Activated T-helper 1 cell treated with anti-CD3 and anti-CD28 coated beads, Interleukin-2, amount 50 U/mL, for 16 hours (primary cell): ENCODE results near the gene ATRNL1.
"Not testable (repeated sequence)": the region's sequence is repeated elsewhere in the genome, so short reads cannot be mapped to it uniquely, and the experiment has no call there.

Experiments used
- DNase-seq, 2 donors: peaks; one replicate each; pipeline ENCODE4 v3.0.0-alpha.2; 2020; ENCODE audit warnings: low read depth in 1 of 2, low spot score in 1 of 2

The ATRNL1 gene

GRCh38 chr10:115417585-115418265, 324.6 kb downstream of the ATRNL1 start:
- no peak for DNase-seq

- no peak for DNase-seq
Observed at GRCh38 chr10:115422624-115423023, 329.5 kb downstream of the ATRNL1 start.

DNA sequence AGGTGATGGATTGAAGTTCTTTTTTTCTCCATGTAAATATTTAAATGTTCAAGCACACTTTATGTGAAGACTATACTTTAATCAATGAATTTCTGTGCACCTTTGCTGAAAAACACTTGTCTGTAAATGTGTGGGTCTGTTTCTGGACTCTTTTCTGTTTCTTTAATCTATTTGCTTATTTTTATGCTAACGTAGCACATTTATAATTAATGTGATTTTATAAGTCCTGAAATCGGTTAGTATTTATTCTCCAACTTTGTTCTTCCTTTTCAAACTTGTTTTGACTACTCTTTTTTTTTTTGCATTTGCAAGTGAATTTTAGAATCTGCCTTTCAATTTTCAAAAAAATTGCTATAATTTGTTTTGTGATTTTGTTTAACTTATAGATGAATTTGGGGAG, 334.4 kb downstream of the ATRNL1 start:
- DNase-seq, result no peak

DNA sequence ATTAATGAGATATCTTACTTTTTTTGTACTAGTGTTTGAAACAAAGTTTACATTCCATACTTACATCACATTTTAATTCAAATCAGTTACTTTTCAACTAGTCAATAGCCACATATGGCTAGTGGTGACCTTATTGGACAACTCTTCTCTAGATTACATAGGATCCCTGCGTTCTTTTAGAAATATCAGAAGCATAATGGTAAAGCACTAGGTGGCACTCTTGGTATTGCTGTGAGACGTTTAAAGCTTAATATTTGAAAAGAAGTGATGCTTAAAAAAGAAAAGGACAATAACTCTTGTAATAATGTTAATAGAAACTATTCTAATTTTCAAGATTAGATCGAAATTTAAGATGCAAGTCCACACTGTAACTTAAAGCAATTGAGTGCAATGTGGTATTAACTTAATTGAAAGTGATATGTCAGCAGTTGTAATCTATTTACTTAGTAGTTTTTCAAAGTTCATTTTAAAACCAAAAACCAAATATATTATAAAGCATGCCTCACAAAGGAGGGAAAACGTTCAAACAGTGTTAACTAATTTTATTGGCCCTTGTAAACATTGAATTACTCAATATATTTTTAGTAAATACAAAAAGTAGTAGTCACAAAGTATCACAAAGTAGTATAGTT, 339.1 kb downstream of the ATRNL1 start:
- no peak for DNase-seq

DNA sequence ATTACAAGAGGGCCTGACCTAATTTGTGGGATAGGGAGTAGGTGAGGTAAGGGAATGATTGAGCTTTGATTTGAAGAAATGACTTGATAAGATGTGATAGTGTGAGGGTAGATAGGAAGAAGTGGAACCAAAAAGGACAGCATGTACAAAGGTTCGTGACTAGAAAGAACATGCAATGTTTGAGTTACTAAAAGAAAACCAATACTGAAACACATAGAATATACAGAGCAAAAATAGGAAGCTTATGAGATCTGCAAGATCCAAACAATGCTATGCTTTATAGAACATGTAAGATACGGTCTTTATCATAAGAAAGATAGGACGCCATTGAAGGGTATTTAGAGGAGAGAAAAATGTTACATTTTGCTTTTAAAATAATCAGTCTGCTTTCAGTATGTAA, 343.8 kb downstream of the ATRNL1 start:
- no peak for DNase-seq

DNA sequence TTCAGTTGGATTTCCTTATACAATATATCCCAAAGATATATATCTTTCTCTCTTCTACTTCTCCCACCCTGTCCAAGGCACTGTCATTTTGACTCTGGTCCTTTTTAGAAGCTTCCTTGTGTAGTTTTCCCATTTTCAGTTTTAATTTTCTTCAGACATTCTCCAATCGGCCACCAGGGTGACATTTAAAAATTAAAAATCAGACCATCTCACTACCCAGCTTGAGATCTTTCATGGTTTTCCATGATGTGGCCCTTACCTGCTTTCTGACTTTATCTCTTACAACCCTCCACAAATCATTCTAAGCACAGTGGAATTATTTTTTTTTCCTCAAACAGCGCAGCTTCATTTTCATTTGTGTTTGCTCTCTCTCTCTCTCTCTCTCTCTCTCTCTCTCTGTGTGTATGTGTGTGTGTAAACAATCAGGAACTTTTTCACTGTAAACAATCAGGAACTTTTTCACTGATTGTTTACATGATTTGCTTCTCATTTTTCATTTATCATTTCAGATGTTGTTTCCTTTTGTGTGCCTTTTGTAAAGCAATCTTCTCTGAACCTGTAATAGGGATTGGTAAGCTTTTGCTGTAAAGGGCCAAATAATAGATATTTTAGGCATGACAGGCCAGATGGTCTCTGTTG, 348.9 kb downstream of the ATRNL1 start:
- no peak for DNase-seq

- DNase-seq, result no peak
Observed at GRCh38 chr10:115456812-115457211, 363.6 kb downstream of the ATRNL1 start.

DNA sequence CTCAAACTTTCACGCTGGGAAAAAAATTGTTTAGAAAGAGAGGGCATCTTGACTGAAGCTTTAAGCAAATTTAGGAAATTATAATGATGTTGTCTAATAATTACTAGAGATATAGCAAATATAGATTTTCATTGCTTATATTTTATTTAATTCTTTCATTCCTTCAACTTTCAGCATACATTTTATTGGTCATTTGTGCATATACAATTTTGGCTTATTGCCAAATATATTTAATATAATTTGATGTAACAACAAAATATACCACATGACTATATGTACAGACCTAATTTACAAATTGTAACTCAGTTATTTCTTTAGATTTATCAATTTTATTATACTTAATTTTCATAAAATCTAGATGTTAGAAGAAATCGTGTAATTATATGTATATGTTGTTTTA, 390.1 kb downstream of the ATRNL1 start:
- DNase-seq, result no peak

DNA sequence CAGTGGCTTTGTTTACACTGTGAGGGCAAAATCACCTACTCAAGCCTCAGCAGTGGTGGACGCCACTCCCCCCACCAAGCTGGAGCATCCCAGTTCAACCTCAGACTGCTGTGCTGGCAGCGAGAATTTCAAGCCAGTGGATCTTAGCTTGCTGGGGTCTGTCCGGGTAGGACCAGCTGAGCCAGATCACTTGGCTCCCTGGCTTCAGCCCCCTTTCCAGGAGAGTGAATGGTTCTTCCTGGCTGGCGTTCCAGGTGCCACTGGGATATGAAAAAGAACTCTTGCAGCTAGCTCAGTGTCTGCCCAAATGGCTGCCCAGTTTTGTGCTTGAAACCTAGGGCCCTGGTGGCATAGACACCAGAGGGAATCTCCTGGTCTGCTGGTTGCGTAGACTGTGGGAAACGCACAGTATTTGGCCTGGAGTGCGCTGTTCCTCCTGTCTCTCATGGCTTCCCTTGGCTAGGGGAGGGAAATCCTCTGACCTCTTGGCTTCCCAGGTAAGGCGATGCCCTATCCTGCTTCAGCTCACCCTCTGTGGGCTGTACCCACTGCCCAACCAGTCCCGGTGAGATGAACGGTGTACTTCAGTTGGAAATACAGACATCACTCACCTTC, 398.5 kb downstream of the ATRNL1 start:
- no peak for DNase-seq

DNA sequence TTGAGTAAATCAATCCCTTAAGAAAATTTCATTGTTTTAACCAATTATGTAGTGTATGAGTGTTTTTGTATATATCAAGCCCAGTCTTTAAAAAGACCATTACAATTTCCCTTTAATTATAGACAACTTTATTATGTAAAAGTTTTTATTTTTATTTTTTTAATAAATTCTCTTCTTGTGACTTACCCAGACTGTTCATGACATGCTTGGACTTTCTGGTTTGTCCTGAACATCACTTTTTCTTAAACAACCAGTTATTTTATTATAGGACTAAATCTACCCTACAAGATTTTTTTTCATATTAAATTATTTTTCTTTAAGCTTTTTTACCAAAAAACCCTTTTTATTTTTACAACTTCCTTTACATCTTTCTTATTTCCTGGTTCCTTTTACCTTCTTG, 410.4 kb downstream of the ATRNL1 start:
- no peak for DNase-seq

DNA sequence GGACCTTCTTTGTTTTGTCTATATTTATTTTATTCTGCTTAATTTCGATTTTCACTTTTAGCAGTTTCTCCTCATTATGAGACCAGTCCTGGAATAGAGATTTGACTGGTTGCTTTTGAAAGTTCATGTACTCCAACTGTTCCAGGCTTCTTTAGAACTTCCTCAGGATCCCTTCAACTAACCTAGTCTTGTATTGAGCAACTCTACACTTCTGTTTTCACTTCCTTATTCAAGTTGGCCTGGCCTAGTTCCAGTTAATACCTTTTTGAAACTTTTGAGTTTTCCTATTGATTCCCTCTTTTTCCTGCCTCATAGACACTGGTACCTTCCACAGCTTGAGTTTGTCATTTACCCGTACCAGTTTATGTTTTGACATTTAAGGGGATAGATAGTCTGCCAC, 421.7 kb downstream of the ATRNL1 start:
- no peak for DNase-seq

DNA sequence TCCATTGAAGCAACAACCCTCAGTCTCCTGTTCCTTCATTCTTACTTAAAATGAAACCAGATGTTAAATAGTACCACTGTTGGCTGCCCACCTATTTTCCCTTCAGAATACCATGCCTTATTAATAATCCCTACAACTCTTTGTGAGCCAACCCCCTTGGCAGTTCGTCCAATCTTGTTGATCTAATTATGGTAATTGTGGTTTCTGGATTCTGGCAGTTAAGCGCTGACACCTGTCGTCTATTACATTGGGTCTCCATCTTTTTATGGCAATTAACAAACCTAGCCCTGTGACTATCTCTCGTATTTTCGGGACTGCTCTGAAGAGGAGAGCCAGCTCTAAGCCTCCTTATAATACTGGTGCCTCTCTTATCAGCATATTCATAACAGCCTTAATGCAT, 432.0 kb downstream of the ATRNL1 start:
- no peak for DNase-seq

GRCh38 chr10:115527682-115528081, 434.5 kb downstream of the ATRNL1 start:
- not testable (repeated sequence) for DNase-seq

- not testable (repeated sequence) for DNase-seq
Observed at GRCh38 chr10:115536401-115536800, 443.2 kb downstream of the ATRNL1 start.

DNA sequence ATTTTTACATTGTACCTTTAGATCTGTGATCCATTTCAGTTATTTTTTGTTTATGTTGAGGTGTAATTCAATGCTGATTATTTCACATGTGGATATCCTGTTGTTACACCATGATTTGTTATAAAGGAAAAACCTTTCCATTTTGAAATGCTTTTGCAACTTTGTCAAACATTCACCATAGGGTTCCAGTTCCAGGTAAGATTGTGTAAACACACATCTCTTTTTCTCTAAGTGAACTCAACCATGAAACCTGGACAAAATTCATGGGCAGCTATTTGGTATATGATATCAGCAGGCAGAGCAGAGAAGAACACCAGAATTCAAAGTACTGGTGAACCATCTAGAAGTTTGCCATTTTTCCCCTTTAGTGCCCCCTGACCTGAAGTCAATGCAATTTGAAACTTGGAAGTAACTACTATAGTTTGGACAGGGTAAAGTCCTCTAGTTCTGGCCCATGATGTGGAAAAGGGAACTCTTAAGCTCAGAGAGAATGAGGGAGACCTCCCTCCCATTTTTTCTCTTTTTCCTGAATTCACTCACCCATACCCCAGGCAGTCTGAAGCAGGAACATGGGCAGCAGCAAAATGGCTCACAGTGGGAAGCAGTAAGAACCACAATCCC, 446.1 kb downstream of the ATRNL1 start:
- DNase-seq, result no peak

DNA sequence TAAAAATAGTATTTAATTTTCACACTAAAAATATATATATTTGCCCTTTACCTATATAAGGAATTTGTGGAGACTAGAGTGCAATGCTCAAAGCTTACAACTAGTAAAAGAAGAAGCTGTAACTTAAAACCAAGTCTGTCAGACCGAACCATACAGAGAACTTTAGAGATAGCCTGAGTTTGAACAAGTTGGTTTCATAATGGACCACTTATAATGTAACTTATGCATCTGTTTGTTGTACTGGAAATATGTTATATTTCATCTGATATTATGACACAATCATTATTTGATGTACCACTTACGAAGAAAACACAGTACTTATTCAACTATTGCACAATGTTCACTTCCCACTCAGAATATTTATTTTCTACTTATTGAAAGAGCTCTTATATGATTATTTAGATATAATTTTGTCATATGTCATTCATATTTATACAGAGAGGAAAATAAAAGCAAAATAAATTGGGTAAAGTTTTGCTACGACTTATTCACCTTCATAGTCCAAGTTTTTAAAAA, 462.8 kb downstream of the ATRNL1 start:
- no peak for DNase-seq

DNA sequence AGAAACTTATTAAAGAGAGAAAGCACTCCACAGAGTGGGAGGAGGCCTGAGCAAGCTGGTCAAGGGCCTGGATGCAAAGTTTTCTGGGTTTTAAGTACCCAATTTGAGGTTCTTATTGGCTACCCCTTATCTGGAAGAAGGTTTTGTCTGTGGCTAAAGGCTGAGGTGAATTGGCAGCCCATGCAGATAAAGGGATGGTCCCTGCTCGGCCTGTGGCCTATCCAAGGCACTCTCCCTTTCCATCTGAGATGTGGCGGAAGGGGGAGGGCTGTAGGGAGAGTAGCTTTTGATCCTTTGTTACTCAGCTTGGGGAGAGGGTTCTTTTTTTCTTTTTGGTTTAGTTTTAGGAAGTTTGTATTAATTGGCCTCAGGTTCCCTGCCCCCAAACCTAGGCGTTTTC, 465.1 kb downstream of the ATRNL1 start:
- no peak for DNase-seq

GRCh38 chr10:115566867-115567266, 473.7 kb downstream of the ATRNL1 start:
- DNase-seq, result no peak

GRCh38 chr10:115572740-115573455, 479.7 kb downstream of the ATRNL1 start:
- no peak for DNase-seq

- DNase-seq, result no peak
Observed at GRCh38 chr10:115580239-115580638, 487.1 kb downstream of the ATRNL1 start.

DNA sequence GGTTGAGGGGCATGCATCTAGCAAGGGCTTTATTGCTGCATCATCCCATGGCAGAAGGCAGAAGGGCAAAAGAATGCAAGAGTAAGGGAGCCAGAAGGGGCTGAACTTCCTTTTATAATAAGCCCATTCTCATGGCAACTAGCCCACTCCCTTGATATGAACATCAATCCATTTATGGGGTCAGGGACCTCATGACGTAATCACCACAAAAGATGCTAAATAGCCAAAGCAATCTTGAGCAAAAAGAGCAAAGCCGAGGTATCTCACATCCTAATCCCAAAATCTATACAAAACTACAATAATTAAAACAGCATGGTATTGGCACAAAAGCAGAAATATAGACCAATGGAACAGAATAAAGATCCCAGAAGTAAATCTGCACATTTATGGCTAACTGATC, 499.9 kb downstream of the ATRNL1 start:
- no peak for DNase-seq
